Nephron progenitor cell (in vitro differentiated cells): ENCODE results near the gene RBMXL3.

Experiments used
- DNase-seq: peaks from one replicate; pipeline ENCODE4 v3.0.0; 2021
- H3K27ac Mint-ChIP-seq: 2 replicates; pipeline ENCODE4 v1.8.0; 2021; ENCODE audit warnings: mild to moderate bottlenecking, moderate library complexity, mixed read lengths
- H3K27me3 Mint-ChIP-seq: 2 replicates; pipeline ENCODE4 v1.8.0; 2021; ENCODE audit warnings: mild to moderate bottlenecking, low read depth, mixed read lengths; ENCODE audit not compliant: poor library complexity
- H3K36me3 Mint-ChIP-seq: 2 replicates; pipeline ENCODE4 v1.8.0; 2021; ENCODE audit warnings: low read depth, mixed read lengths
- H3K4me1 Mint-ChIP-seq: 2 replicates; pipeline ENCODE4 v1.8.0; 2021; ENCODE audit warnings: mixed read lengths
- H3K4me3 Mint-ChIP-seq: 2 replicates; pipeline ENCODE4 v1.8.0; 2021; ENCODE audit warnings: mild to moderate bottlenecking, moderate library complexity, mixed read lengths
- H3K9me3 Mint-ChIP-seq: 2 replicates; pipeline ENCODE4 v1.8.0; 2021; ENCODE audit warnings: mild to moderate bottlenecking, moderate library complexity, mixed read lengths
- TF ChIP-seq, protein P1 (sequence below): fragments of 200-600 bp; sonication (generic); IDR thresholded peaks from 2 replicates; pipeline ENCODE4 v1.5.0; 2021; ENCODE audit warnings: antibody characterized with exemption

The RBMXL3 gene

DNA sequence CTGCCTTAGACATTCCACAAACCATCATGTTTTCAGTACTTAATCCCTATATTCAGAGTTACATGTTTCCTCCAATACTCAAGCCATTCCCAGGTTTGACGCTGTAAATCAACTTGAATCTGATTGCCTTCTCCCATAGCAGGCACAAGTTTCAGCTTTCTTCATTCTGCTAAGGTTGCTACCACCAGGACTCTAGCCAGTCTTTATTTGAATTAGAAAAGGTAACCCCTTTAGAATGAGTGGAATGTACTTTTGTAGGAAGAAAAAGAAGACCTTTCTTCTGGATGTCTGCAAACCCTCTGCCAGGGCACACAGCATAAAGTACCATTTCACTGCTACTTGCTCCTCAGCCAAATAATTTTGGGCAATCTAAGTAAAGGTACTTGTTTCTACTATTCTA is 10.7 kb upstream of the RBMXL3 start:
- Mint-ChIP-seq H3K4me1 (peaks cover 4% of the 10 kb centered on the region), H3K9me3 (no peaks in the 10 kb centered on the region), H3K36me3 (peaks cover 48% of the 10 kb centered on the region), H3K27ac (no peak overlapping the region), H3K27me3 (no peaks in the 10 kb centered on the region), H3K4me3 (no peak overlapping the region)
- no peak for DNase-seq
- TF ChIP-seq, protein P1, sequence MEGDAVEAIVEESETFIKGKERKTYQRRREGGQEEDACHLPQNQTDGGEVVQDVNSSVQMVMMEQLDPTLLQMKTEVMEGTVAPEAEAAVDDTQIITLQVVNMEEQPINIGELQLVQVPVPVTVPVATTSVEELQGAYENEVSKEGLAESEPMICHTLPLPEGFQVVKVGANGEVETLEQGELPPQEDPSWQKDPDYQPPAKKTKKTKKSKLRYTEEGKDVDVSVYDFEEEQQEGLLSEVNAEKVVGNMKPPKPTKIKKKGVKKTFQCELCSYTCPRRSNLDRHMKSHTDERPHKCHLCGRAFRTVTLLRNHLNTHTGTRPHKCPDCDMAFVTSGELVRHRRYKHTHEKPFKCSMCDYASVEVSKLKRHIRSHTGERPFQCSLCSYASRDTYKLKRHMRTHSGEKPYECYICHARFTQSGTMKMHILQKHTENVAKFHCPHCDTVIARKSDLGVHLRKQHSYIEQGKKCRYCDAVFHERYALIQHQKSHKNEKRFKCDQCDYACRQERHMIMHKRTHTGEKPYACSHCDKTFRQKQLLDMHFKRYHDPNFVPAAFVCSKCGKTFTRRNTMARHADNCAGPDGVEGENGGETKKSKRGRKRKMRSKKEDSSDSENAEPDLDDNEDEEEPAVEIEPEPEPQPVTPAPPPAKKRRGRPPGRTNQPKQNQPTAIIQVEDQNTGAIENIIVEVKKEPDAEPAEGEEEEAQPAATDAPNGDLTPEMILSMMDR = no peak

DNA sequence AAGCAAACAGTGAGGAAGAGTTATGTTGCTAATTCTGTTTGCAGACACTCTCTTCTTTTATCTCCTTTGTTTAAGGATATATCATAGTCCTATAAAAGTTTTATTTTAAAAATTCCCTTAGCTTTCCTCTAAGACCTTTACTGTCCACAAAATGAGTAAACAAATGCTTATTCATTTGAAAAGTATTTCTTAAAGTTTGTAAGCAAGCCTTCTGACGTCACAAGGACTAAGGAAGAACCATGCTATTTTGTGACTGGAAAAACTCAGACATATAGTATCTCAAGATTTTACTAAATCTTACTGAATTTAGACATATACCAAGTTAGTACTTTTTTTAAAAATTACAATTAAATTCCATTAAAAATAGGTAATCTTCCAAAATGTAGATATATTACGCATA is 5.2 kb upstream of the RBMXL3 start:
- H3K4me3 Mint-ChIP-seq = no peak overlapping the region
- H3K36me3 Mint-ChIP-seq = peaks cover 20% of the 10 kb centered on the region
- H3K27me3 Mint-ChIP-seq = no peaks in the 10 kb centered on the region
- no peaks in the 10 kb centered on the region for H3K4me1 Mint-ChIP-seq
- H3K27ac Mint-ChIP-seq = no peak overlapping the region
- TF ChIP-seq, protein P1 = no peak
- H3K9me3 Mint-ChIP-seq = peaks cover 4% of the 10 kb centered on the region
- no peak for DNase-seq

DNA sequence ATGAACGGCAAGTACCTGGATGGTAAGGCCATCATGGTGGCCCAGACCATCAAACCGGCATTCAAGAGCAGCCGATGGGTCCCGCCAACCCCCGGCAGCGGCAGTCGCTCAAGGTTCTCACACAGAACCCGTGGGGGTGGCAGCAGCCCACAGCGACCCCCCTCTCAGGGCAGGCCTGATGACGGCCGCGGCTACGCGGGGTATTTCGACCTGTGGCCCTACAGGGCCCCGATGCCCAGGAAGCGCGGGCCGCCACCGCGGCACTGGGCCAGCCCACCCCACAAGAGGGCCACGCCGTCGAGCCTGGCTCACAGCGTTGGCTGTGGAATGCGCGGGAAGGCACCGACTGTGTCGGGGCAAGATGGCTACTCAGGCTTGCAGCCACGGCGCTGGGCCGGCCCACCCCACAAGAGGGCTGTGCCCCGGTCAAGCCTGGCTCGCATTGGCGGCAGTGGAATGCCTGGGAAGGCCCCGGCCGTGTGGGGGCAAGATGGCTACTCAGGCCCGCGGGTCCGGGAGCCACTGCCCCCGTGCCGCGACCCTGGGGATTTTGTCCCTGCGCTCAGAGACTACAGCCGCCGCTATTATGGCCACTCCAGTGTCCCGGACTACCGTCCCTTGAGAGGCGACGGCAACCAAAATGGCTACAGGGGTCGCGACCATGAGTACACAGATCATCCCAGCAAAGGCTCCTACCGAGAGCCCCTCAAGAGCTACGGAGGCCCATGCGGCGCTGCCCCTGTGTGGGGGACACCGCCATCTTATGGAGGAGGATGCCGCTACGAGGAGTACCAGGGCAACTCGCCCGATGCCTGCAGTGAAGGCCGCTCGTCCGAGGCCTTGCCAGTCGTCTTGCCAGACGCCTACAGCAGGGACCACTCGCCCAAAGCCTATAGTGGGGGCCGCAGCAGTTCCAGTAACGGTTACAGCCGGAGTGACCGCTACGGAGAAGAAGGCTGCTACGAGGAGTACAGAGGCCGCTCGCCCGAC is 731 bp downstream of the RBMXL3 start:
- no peak overlapping the region for H3K4me3 Mint-ChIP-seq
- no peak for DNase-seq
- no peaks in the 10 kb centered on the region for H3K4me1 Mint-ChIP-seq
- peaks cover 47% of the 10 kb centered on the region for H3K9me3 Mint-ChIP-seq
- no peak overlapping the region for H3K27ac Mint-ChIP-seq
- TF ChIP-seq, protein P1 = no peak
- H3K27me3 Mint-ChIP-seq = no peaks in the 10 kb centered on the region
- peaks cover 64% of the 10 kb centered on the region for H3K36me3 Mint-ChIP-seq

- Mint-ChIP-seq H3K9me3 (peaks cover 47% of the 10 kb centered on the region), H3K27ac (no peak overlapping the region), H3K4me3 (no peak overlapping the region), H3K27me3 (no peaks in the 10 kb centered on the region), H3K4me1 (no peaks in the 10 kb centered on the region), H3K36me3 (peaks cover 61% of the 10 kb centered on the region)
- no peak for DNase-seq
- TF ChIP-seq, protein P1 = no peak
These were observed 1.7 kb downstream of the RBMXL3 start for GRCh38 chrX:115190636-115191489.

DNA sequence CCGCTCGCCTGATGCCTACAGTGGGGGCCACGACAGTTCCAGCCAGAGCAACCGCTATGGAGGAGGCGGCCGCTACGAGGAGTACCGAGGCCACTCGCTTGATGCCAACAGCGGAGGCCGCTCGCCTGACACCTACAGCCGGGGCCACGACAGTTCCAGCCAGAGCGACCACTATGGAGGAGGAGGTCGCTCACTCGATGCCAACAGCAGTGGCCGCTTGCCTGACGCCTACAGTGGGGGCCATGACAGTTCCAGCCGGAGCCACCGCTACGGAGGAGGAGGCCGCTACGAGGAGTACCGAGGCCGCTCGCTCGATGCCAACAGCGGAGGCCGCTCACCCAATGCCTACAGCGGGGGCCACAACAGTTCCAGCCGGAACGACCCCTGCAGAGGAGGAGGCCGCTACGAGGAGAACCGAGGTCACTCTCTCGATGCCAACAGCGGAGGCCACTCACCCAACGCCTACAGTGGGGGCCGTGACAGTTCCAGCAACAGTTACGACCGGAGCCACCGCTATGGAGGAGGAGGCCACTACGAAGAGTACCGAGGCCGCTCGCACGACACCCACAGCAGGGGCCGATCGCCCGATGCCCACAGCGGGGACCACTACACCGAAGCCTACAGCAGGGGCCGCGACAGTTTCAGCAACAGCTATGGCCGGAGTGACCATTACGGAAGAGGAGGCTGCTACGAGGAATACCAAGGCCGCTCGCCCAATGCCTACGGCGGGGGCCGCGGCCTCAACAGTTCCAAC is 2.5 kb downstream of the RBMXL3 start:
- no peak overlapping the region for H3K4me3 Mint-ChIP-seq
- H3K4me1 Mint-ChIP-seq = no peaks in the 10 kb centered on the region
- peaks cover 56% of the 10 kb centered on the region for H3K36me3 Mint-ChIP-seq

More for the DNA sequence above, 2.5 kb downstream of the RBMXL3 start:
- Mint-ChIP-seq H3K27ac (no peak overlapping the region), H3K27me3 (no peaks in the 10 kb centered on the region), H3K9me3 (peaks cover 47% of the 10 kb centered on the region)
- TF ChIP-seq, protein P1 = no peak
- DNase-seq = no peak
